HG03064 (cell line): ENCODE data around the gene NDUFA8.

Source experiments
- ATAC-seq: cut with Tn5 transposase; IDR thresholded peaks from one replicate; pipeline ENCODE4 v1.9.1; 2021; ENCODE audit warnings: low read depth; ENCODE audit not compliant: unreplicated experiment

Gene NDUFA8

GRCh38 chr9:122186777-122187470 lies 27.3 kb upstream of the NDUFA8 start:
- ATAC-seq: no peak

- ATAC-seq: no peak
Measured at GRCh38 chr9:122186301-122186700, 26.7 kb upstream of the NDUFA8 start.

GRCh38 chr9:122184551-122184950 lies 25.0 kb upstream of the NDUFA8 start:
- no peak for ATAC-seq

GRCh38 chr9:122183501-122183900 lies 23.9 kb upstream of the NDUFA8 start:
- ATAC-seq: no peak

GRCh38 chr9:122180633-122181032 lies 21.1 kb upstream of the NDUFA8 start:
- no peak for ATAC-seq

- ATAC-seq: no peak
Measured at GRCh38 chr9:122179690-122180074, 20.1 kb upstream of the NDUFA8 start.

- ATAC-seq: no peak
Measured at GRCh38 chr9:122179054-122179689, 19.6 kb upstream of the NDUFA8 start.

- no peak for ATAC-seq
Measured at GRCh38 chr9:122176916-122177315, 17.3 kb upstream of the NDUFA8 start.

- no peak for ATAC-seq
Measured at GRCh38 chr9:122173670-122174069, 14.1 kb upstream of the NDUFA8 start.

- ATAC-seq: no peak
Measured at GRCh38 chr9:122172131-122172530, 12.6 kb upstream of the NDUFA8 start.

- ATAC-seq: no peak
Measured at GRCh38 chr9:122168356-122168755, 8.8 kb upstream of the NDUFA8 start.

GRCh38 chr9:122164286-122164685 lies 4.7 kb upstream of the NDUFA8 start:
- ATAC-seq: no peak

GRCh38 chr9:122162415-122162814 lies 2.8 kb upstream of the NDUFA8 start:
- no peak for ATAC-seq

- no peak for ATAC-seq
Measured at GRCh38 chr9:122159925-122160246, 307 bp upstream of the NDUFA8 start.

- ATAC-seq: no peak
Measured at GRCh38 chr9:122158202-122158601, 1.4 kb downstream of the NDUFA8 start.

GRCh38 chr9:122155796-122156195 lies 3.8 kb downstream of the NDUFA8 start:
- no peak for ATAC-seq

GRCh38 chr9:122151267-122151828 lies 8.2 kb downstream of the NDUFA8 start:
- no peak for ATAC-seq

- ATAC-seq: no peak
Measured at GRCh38 chr9:122145592-122145863, 14.1 kb downstream of the NDUFA8 start.

GRCh38 chr9:122144836-122145591 lies 14.6 kb downstream of the NDUFA8 start:
- no peak for ATAC-seq

GRCh38 chr9:122143876-122144405 lies 15.6 kb downstream of the NDUFA8 start:
- no peak for ATAC-seq

- no peak for ATAC-seq
Measured at GRCh38 chr9:122143296-122143695, 16.3 kb downstream of the NDUFA8 start.

- ATAC-seq: no peak
Measured at GRCh38 chr9:122141671-122142070, 17.9 kb downstream of the NDUFA8 start.
